ENCODE measurements around the gene CAPNS1. TPM values are rescaled to one million over a fixed set of nuclear protein-coding genes. Genes with fewer than 3 reads are reported as not detected.

The CAPNS1 gene
- total and polyA plus RNA-seq, 3 experiments from 2014 or later, result 167 to 432 (median 415) TPM

GRCh38 chr19:36142496-36142895 is 2.6 kb downstream of the CAPNS1 start:
- Mint-ChIP-seq H3K27me3 (no peaks in the 10 kb centered on the region), H3K27ac (peak overlapping the region in 4 of 8 donors; percentile 21 to 94 (median 46)), H3K4me3 (peak overlapping the region in 2 of 7 donors; percentile 19 to 60), H3K4me1 (peaks cover 24 to 26% (median 25%) of the 10 kb centered on the region in 3 donors), H3K9me3 (no peaks in the 10 kb centered on the region), H3K36me3 (peaks cover 10 to 64% (median 18%) of the 10 kb centered on the region in 3 donors)
- ChIA-PET POLR2A (no interaction called here), CTCF (interaction anchor here (5.9 kb wide), 1 partner anchor 15 kb away, joined by 36 read pairs; no protein-coding TSS in a partner anchor)
- no peak overlapping the region for H3K27ac ChIP-seq (ENCODE audit: low read depth, low read length)
- no peaks in the 10 kb centered on the region for H3K9me3 ChIP-seq (ENCODE audit: low read length)
- H3K27me3 ChIP-seq (ENCODE audit: insufficient read depth, low read length, poor library complexity, severe bottlenecking), result no peaks in the 10 kb centered on the region
- no peak for DNase-seq
- peaks cover 9% of the 10 kb centered on the region for H3K4me1 ChIP-seq (ENCODE audit: insufficient read depth, low read length)
- peaks cover 28% of the 10 kb centered on the region for H3K36me3 ChIP-seq (ENCODE audit: insufficient read depth, low read length)
- no peak overlapping the region for H3K4me3 ChIP-seq (ENCODE audit: low read length)

GRCh38 chr19:36144624-36145023 is 4.8 kb downstream of the CAPNS1 start:
- H3K27me3 ChIP-seq (ENCODE audit: insufficient read depth, low read length, poor library complexity, severe bottlenecking), result no peaks in the 10 kb centered on the region
- H3K9me3 ChIP-seq (ENCODE audit: low read length), result no peaks in the 10 kb centered on the region
- Mint-ChIP-seq H3K36me3 (peaks cover 10 to 79% (median 26%) of the 10 kb centered on the region in 3 donors), H3K9me3 (no peaks in the 10 kb centered on the region), H3K4me3 (peak overlapping the region in 2 of 7 donors; percentile 5 to 32), H3K27me3 (no peaks in the 10 kb centered on the region), H3K4me1 (peaks cover 21 to 22% (median 22%) of the 10 kb centered on the region in 3 donors), H3K27ac (no peak overlapping the region)
- H3K36me3 ChIP-seq (ENCODE audit: insufficient read depth, low read length), result peaks cover 28% of the 10 kb centered on the region
- H3K27ac ChIP-seq (ENCODE audit: low read depth, low read length), result no peak overlapping the region
- CTCF ChIA-PET, result interaction anchor here (1.4 to 5.9 kb wide), 2 partner anchors 17 to 19 kb away, joined by 3 to 36 read pairs; no protein-coding TSS in a partner anchor
- POLR2A ChIA-PET, result no interaction called here
- DNase-seq, result no peak
- no peak overlapping the region for H3K4me3 ChIP-seq (ENCODE audit: low read length)
- H3K4me1 ChIP-seq (ENCODE audit: insufficient read depth, low read length), result peaks cover 9% of the 10 kb centered on the region

GRCh38 chr19:36149673-36150406 is 10.0 kb downstream of the CAPNS1 start:
- peaks cover 12% of the 10 kb centered on the region for H3K36me3 ChIP-seq (ENCODE audit: insufficient read depth, low read length)
- no peak overlapping the region for H3K27ac ChIP-seq (ENCODE audit: low read depth, low read length)
- no peaks in the 10 kb centered on the region for H3K27me3 ChIP-seq (ENCODE audit: insufficient read depth, low read length, poor library complexity, severe bottlenecking)
- peaks cover 3 to 11% (median 6%) of the 10 kb centered on the region in 3 donors for H3K4me1 Mint-ChIP-seq
- H3K27me3 Mint-ChIP-seq, result no peaks in the 10 kb centered on the region
- no peaks in the 10 kb centered on the region for H3K9me3 ChIP-seq (ENCODE audit: low read length)
- no peak overlapping the region for H3K4me3 Mint-ChIP-seq
- CTCF ChIA-PET, result interaction anchor here (2.3 kb wide), 1 partner anchor 22 kb away, joined by 15 read pairs; no protein-coding TSS in a partner anchor
- no peaks in the 10 kb centered on the region for H3K4me1 ChIP-seq (ENCODE audit: insufficient read depth, low read length)
- H3K27ac Mint-ChIP-seq, result peak overlapping the region in 3 of 8 donors; percentile 23 to 85 (median 60)
- no peaks in the 10 kb centered on the region for H3K9me3 Mint-ChIP-seq
- H3K4me3 ChIP-seq (ENCODE audit: low read length), result no peak overlapping the region
- POLR2A ChIA-PET, result no interaction called here
- peaks cover 6 to 62% (median 18%) of the 10 kb centered on the region in 3 donors for H3K36me3 Mint-ChIP-seq
- no peak for DNase-seq

GRCh38 chr19:36150586-36150985 is 10.7 kb downstream of the CAPNS1 start:
- Mint-ChIP-seq H3K4me3 (no peak overlapping the region), H3K27ac (no peak overlapping the region), H3K27me3 (no peaks in the 10 kb centered on the region), H3K4me1 (peaks cover 3 to 11% (median 6%) of the 10 kb centered on the region in 3 donors), H3K36me3 (peaks cover 6 to 55% (median 18%) of the 10 kb centered on the region in 3 donors), H3K9me3 (no peaks in the 10 kb centered on the region)
- ChIA-PET CTCF (interaction anchor here (2.3 kb wide), 1 partner anchor 23 kb away, joined by 15 read pairs; no protein-coding TSS in a partner anchor), POLR2A (no interaction called here)
- Histone ChIP-seq H3K27me3 (ENCODE audit: insufficient read depth, low read length, poor library complexity, severe bottlenecking) (no peaks in the 10 kb centered on the region), H3K4me1 (ENCODE audit: insufficient read depth, low read length) (no peaks in the 10 kb centered on the region), H3K9me3 (ENCODE audit: low read length) (no peaks in the 10 kb centered on the region), H3K27ac (ENCODE audit: low read depth, low read length) (no peak overlapping the region), H3K36me3 (ENCODE audit: insufficient read depth, low read length) (peaks cover 11% of the 10 kb centered on the region), H3K4me3 (ENCODE audit: low read length) (no peak overlapping the region)
- no peak for DNase-seq

GRCh38 chr19:36151144-36152018 is 11.5 kb downstream of the CAPNS1 start:
- Mint-ChIP-seq H3K9me3 (no peaks in the 10 kb centered on the region), H3K4me3 (no peak overlapping the region), H3K27ac (no peak overlapping the region), H3K36me3 (peaks cover 3 to 47% (median 15%) of the 10 kb centered on the region in 3 donors), H3K27me3 (no peaks in the 10 kb centered on the region), H3K4me1 (peaks cover 2 to 9% (median 6%) of the 10 kb centered on the region in 3 donors)
- no peaks in the 10 kb centered on the region for H3K9me3 ChIP-seq (ENCODE audit: low read length)
- no peak for DNase-seq
- H3K36me3 ChIP-seq (ENCODE audit: insufficient read depth, low read length), result peaks cover 3% of the 10 kb centered on the region
- CTCF ChIA-PET, result interaction anchor here (2.3 kb wide), 1 partner anchor 24 kb away, joined by 15 read pairs; no protein-coding TSS in a partner anchor
- H3K27me3 ChIP-seq (ENCODE audit: insufficient read depth, low read length, poor library complexity, severe bottlenecking), result no peaks in the 10 kb centered on the region
- no peaks in the 10 kb centered on the region for H3K4me1 ChIP-seq (ENCODE audit: insufficient read depth, low read length)
- no peak overlapping the region for H3K4me3 ChIP-seq (ENCODE audit: low read length)
- POLR2A ChIA-PET, result no interaction called here
- H3K27ac ChIP-seq (ENCODE audit: low read depth, low read length), result no peak overlapping the region

DNA sequence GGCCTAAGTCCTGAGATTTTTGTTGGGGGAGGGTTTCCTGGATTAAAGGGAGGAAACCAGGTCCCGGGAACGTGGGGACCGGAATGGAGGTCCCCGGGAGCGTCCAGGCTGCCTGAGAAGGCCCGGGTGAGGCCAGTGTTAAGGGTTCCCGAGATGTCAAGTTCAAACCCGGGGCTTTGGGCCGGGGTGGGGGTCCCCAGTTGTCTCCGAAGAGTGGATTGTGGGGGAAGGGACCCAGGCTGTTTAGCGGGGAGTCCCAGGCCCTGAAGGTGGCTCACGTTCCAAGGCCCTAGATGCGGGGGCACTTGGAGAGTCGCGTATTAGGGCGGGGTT is 12.1 kb downstream of the CAPNS1 start:
- no peaks in the 10 kb centered on the region for H3K27me3 ChIP-seq (ENCODE audit: insufficient read depth, low read length, poor library complexity, severe bottlenecking)
- no peak overlapping the region for H3K4me3 Mint-ChIP-seq
- no peaks in the 10 kb centered on the region for H3K4me1 ChIP-seq (ENCODE audit: insufficient read depth, low read length)
- peaks cover 0 to 3% (median 3%) of the 10 kb centered on the region in 3 donors for H3K4me1 Mint-ChIP-seq
- H3K36me3 Mint-ChIP-seq, result peaks cover 0 to 41% (median 12%) of the 10 kb centered on the region in 3 donors
- ChIA-PET POLR2A (no interaction called here), CTCF (no interaction called here)
- DNase-seq, result no peak
- no peaks in the 10 kb centered on the region for H3K9me3 Mint-ChIP-seq
- no peak overlapping the region for H3K4me3 ChIP-seq (ENCODE audit: low read length)
- no peaks in the 10 kb centered on the region for H3K36me3 ChIP-seq (ENCODE audit: insufficient read depth, low read length)
- no peaks in the 10 kb centered on the region for H3K27me3 Mint-ChIP-seq
- no peak overlapping the region for H3K27ac Mint-ChIP-seq
- H3K9me3 ChIP-seq (ENCODE audit: low read length), result no peaks in the 10 kb centered on the region
- no peak overlapping the region for H3K27ac ChIP-seq (ENCODE audit: low read depth, low read length)

GRCh38 chr19:36152352-36153091 is 12.7 kb downstream of the CAPNS1 start, which contains the start of gene COX7A1:
COX7A1 (minus strand) TSS chr19:36152447; CDS start chr19:36152407, 40 bp downstream.
- CTCF ChIA-PET, result interaction anchor here (0.6 kb wide), 1 partner anchor 24 kb away, joined by 3 read pairs; no protein-coding TSS in a partner anchor
- Mint-ChIP-seq H3K4me3 (no peak within 1 kb of the TSS), H3K9me3 (no peaks in the 10 kb centered on the region), H3K27ac (no peak within 1 kb of the TSS), H3K27me3 (no peaks in the 10 kb centered on the region), H3K4me1 (peaks cover 0 to 1% (median 0%) of the 10 kb centered on the region in 3 donors), H3K36me3 (peaks cover 0 to 38% (median 9%) of the 10 kb centered on the region in 3 donors)
- no peak within 1 kb of the TSS for H3K27ac ChIP-seq (ENCODE audit: low read depth, low read length)
- no peak for DNase-seq
- H3K4me3 ChIP-seq (ENCODE audit: low read length), result no peak within 1 kb of the TSS
- no peaks in the 10 kb centered on the region for H3K36me3 ChIP-seq (ENCODE audit: insufficient read depth, low read length)
- H3K27me3 ChIP-seq (ENCODE audit: insufficient read depth, low read length, poor library complexity, severe bottlenecking), result no peaks in the 10 kb centered on the region
- H3K9me3 ChIP-seq (ENCODE audit: low read length), result no peaks in the 10 kb centered on the region
- POLR2A ChIA-PET, result no interaction called here
- H3K4me1 ChIP-seq (ENCODE audit: insufficient read depth, low read length), result no peaks in the 10 kb centered on the region
